GM20000 (cell line): Measurements from ENCODE around the gene RSU1.

ENCODE experiments used
- DNase-seq: peaks from one replicate; pipeline ENCODE4 v3.0.0; 2012; ENCODE audit warnings: low spot score
- CTCF ChIP-seq: IDR thresholded peaks from 2 replicates; pipeline ENCODE4 v1.5.1; 2012; ENCODE audit warnings: mild to moderate bottlenecking, control low read depth; ENCODE audit errors: extremely low read depth, missing control alignments

RSU1 gene

GRCh38 chr10:16662923-16663322 is 154.3 kb downstream of the RSU1 start:
- no peak for DNase-seq
- no peak for TF ChIP-seq CTCF

- DNase-seq = no peak
Observed at GRCh38 chr10:16656895-16657294, 160.3 kb downstream of the RSU1 start.

GRCh38 chr10:16653224-16653623 is 164.0 kb downstream of the RSU1 start:
- TF ChIP-seq CTCF = no peak
- no peak for DNase-seq

More at GRCh38 chr10:16656895-16657294, 160.3 kb downstream of the RSU1 start:
- TF ChIP-seq CTCF = no peak

GRCh38 chr10:16652154-16652553 is 165.1 kb downstream of the RSU1 start:
- no peak for TF ChIP-seq CTCF
- DNase-seq = no peak

- DNase-seq = no peak
- TF ChIP-seq CTCF = no peak
Observed at GRCh38 chr10:16649757-16650156, 167.5 kb downstream of the RSU1 start.

GRCh38 chr10:16648366-16648765 is 168.9 kb downstream of the RSU1 start:
- DNase-seq = no peak
- TF ChIP-seq CTCF = no peak

- TF ChIP-seq CTCF = no peak
- DNase-seq = no peak
Observed at GRCh38 chr10:16646181-16647059, 170.8 kb downstream of the RSU1 start.
